IMR-90 (cell line): ENCODE results near the gene RAPGEF5. TPM values are rescaled to one million over a fixed set of nuclear protein-coding genes. Genes with fewer than 3 reads are reported as not detected.

Experiments used
- ATAC-seq: fragments of 200-7000 bp; cut with Tn5 transposase; 2 replicates; pipeline ENCODE4 v1.9.1; 2020; ENCODE audit warnings: low read depth, mild to moderate bottlenecking, moderate library complexity
- BruUV-seq: library from RNA; stranded (reverse); fragments of 400-500 nt; replicated peaks from 2 replicates; lab custom pipeline; 2021; lab: Mats Ljungman, UMichigan
- CTCF ChIA-PET: fragments of 300-600 bp; formaldehyde crosslinking; extraction: SDS; loops from one replicate; lab custom pipeline; 2021; ENCODE audit warnings: antibody characterized with exemption; lab: Yijun Ruan, JAX
- POLR2A ChIA-PET: fragments of 300-600 bp; sonication (Branson Sonifier 250); formaldehyde crosslinking; loops from one replicate; lab custom pipeline; 2022; ENCODE audit warnings: antibody characterized with exemption; ENCODE audit not compliant: unreplicated experiment; lab: Charles Lee
- DNase-seq: peaks from one replicate; pipeline ENCODE4 v3.0.0; 2013
- H2AFZ ChIP-seq: replicated peaks from 2 replicates; pipeline ENCODE3; 2013; ENCODE audit warnings: low read length, mild to moderate bottlenecking; ENCODE audit not compliant: poor library complexity
- H2AK5ac ChIP-seq: 2 replicates; pipeline ENCODE4 v1.6.1; 2013; ENCODE audit warnings: low read depth, low read length, inconsistent platforms
- H2AK9ac ChIP-seq: replicated peaks from 2 replicates; pipeline ENCODE3; 2013; ENCODE audit warnings: mild to moderate bottlenecking, low read depth, low read length, moderate library complexity; ENCODE audit not compliant: poor library complexity
- H2BK120ac ChIP-seq: 2 replicates; pipeline ENCODE4 v1.6.1; 2013; ENCODE audit warnings: low read depth, low read length, inconsistent platforms
- H2BK15ac ChIP-seq: 3 replicates; pipeline ENCODE4 v1.6.1; 2013; ENCODE audit warnings: low read depth, low read length, inconsistent platforms
- H2BK20ac ChIP-seq: 2 replicates; pipeline ENCODE4 v1.6.1; 2013; ENCODE audit warnings: low read depth, mild to moderate bottlenecking, inconsistent platforms, low read length, moderate library complexity
- H2BK5ac ChIP-seq: 2 replicates; pipeline ENCODE4 v1.6.1; 2013; ENCODE audit warnings: mild to moderate bottlenecking, low read depth, low read length, inconsistent platforms; ENCODE audit not compliant: poor library complexity, severe bottlenecking
- H3K14ac ChIP-seq: replicated peaks from 2 replicates; pipeline ENCODE4 v1.6.1; 2013; ENCODE audit warnings: low read depth, low read length, inconsistent platforms
- H3K18ac ChIP-seq: 2 replicates; pipeline ENCODE4 v1.6.1; 2013; ENCODE audit warnings: low read depth, low read length, control low read depth
- H3K23ac ChIP-seq: 2 replicates; pipeline ENCODE4 v1.6.1; 2013; ENCODE audit warnings: low read depth, low read length, inconsistent platforms
- H3K27ac ChIP-seq: 2 replicates; pipeline ENCODE4 v1.5.1; 2013; ENCODE audit warnings: mild to moderate bottlenecking, control low read depth, low read length; ENCODE audit not compliant: insufficient read depth
- H3K27me3 ChIP-seq: 2 replicates; pipeline ENCODE4 v1.6.1; 2013; ENCODE audit warnings: low read length; ENCODE audit not compliant: control insufficient read depth, insufficient read depth
- H3K36me3 ChIP-seq: 2 replicates; pipeline ENCODE4 v1.6.1; 2013; ENCODE audit warnings: low read length, mixed read lengths; ENCODE audit not compliant: control insufficient read depth, insufficient read depth
- H3K4ac ChIP-seq: 2 replicates; pipeline ENCODE4 v1.6.1; 2013; ENCODE audit warnings: low read depth, low read length, inconsistent platforms
- H3K4me1 ChIP-seq: 2 replicates; pipeline ENCODE4 v1.6.1; 2013; ENCODE audit warnings: low read length, mixed read lengths; ENCODE audit not compliant: control insufficient read depth, insufficient read depth
- H3K4me2 ChIP-seq: 2 replicates; pipeline ENCODE4 v1.6.1; 2013; ENCODE audit warnings: low read depth, mild to moderate bottlenecking, control low read depth, low read length, moderate library complexity
- H3K4me3 ChIP-seq: 2 replicates; pipeline ENCODE4 v1.5.1; 2013; ENCODE audit warnings: low read depth, mild to moderate bottlenecking, control low read depth, low read length, moderate library complexity; ENCODE audit not compliant: insufficient read depth
- H3K56ac ChIP-seq: 2 replicates; pipeline ENCODE4 v1.6.1; 2013; ENCODE audit warnings: low read length, inconsistent platforms; ENCODE audit not compliant: insufficient read depth; ENCODE audit errors: extremely low read depth
- H3K79me1 ChIP-seq, 2 experiments: 2 replicates each; pipeline ENCODE4 v1.6.1; 2013; ENCODE audit warnings: low read length in 2 of 2, inconsistent platforms in 1 of 2, low read depth in 1 of 2
- H3K9ac ChIP-seq: 2 replicates; pipeline ENCODE4 v1.6.1; 2013; ENCODE audit warnings: low read depth, low read length, control low read depth
- H3K9me1 ChIP-seq: 2 replicates; pipeline ENCODE4 v1.6.1; 2013; ENCODE audit warnings: low read length, inconsistent platforms; ENCODE audit not compliant: insufficient read depth
- H3K9me3 ChIP-seq: 2 replicates; pipeline ENCODE4 v1.6.1; 2013; ENCODE audit warnings: low read length; ENCODE audit not compliant: control insufficient read depth, insufficient read depth
- H4K20me1 ChIP-seq: 2 replicates; pipeline ENCODE4 v1.6.1; 2013; ENCODE audit warnings: low read length, inconsistent platforms; ENCODE audit not compliant: insufficient read depth
- H4K5ac ChIP-seq: 2 replicates; pipeline ENCODE4 v1.6.1; 2013; ENCODE audit warnings: mild to moderate bottlenecking, low read depth, low read length, control low read depth
- H4K8ac ChIP-seq, 2 experiments: 2 replicates each; pipeline ENCODE4 v1.6.1; 2013; ENCODE audit warnings: low read depth in 2 of 2, low read length in 2 of 2, control low read depth in 1 of 2, inconsistent platforms in 1 of 2
- H4K91ac ChIP-seq: 2 replicates; pipeline ENCODE4 v1.6.1; 2013; ENCODE audit warnings: low read depth, low read length, inconsistent platforms; ENCODE audit not compliant: insufficient read depth
- CHD1 ChIP-seq: IDR thresholded peaks from 2 replicates; pipeline ENCODE4 v1.6.1; 2012; ENCODE audit warnings: low read depth, low read length, improper control_type of control experiment
- RAD21 ChIP-seq: IDR thresholded peaks from 2 replicates; pipeline ENCODE4 v1.6.1; 2012; ENCODE audit warnings: low read length, improper control_type of control experiment
- RCOR1 ChIP-seq: IDR thresholded peaks from 2 replicates; pipeline ENCODE4 v1.6.1; 2012; ENCODE audit warnings: mild to moderate bottlenecking, low read length, improper control_type of control experiment; ENCODE audit not compliant: insufficient replicate concordance
- WGBS, 2 experiments: methylation state at CpG; one replicate each; pipeline versions ENCODE4 v1.1.5 to v1.1.7; 2013; ENCODE audit warnings: missing lambda C conversion rate in 2 of 2; ENCODE audit not compliant: insufficient read length in 1 of 2; ENCODE audit errors: extremely low coverage in 2 of 2; 5-methylcytosine and 5-hydroxymethylcytosine counted together
- dilution Hi-C: fragments of 300-500 bp; cut with HindIII; formaldehyde crosslinking; loops from one replicate; pipeline ENCODE4 v1.14.3; 2018; ENCODE audit warnings: low sequenced_read_pairs; ENCODE audit not compliant: unreplicated experiment
- in situ Hi-C: fragments of 300-500 bp; cut with MboI; formaldehyde crosslinking; loops from 3 replicates; pipeline ENCODE4 v1.14.3; 2019; ENCODE audit warnings: low sequenced_read_pairs, inconsistent platforms, mixed read lengths
- intact Hi-C: fragments of 100-400 bp; cut with micrococcal nuclease; formaldehyde crosslinking; loops from 2 replicates; pipeline ENCODE4 v1.10.0; 2022
- polyA plus RNA-seq, 3 experiments: library from polyadenylated mRNA; depleted of rRNA; stranded (reverse); fragments of >200 nt; gene quantifications; 2 replicates each; pipeline ENCODE4 v1.2.3, GENCODE V29; 2012; ENCODE audit warnings: low replicate concordance in 1 of 3
- total RNA-seq: library from RNA; depleted of rRNA; stranded (reverse); fragments of >200 nt; gene quantifications from 2 replicates; pipeline ENCODE4 v1.2.3, GENCODE V29; 2012
- TF ChIP-seq, protein P1 (sequence below): fragments of 150-350 bp; IDR thresholded peaks from 2 replicates; pipeline ENCODE4 v1.6.1; 2016; ENCODE audit warnings: low read depth, mild to moderate bottlenecking, low read length, moderate library complexity, borderline replicate concordance
- TF ChIP-seq, protein P2 (sequence below): fragments of 150-350 bp; IDR thresholded peaks from 2 replicates; pipeline ENCODE4 v1.6.1; 2017; ENCODE audit warnings: mild to moderate bottlenecking, antibody characterized with exemption, low read length, low read depth
- TF ChIP-seq, protein P3 (sequence below): conservative IDR thresholded peaks from 2 replicates; pipeline ENCODE4 v1.5.1; 2012; ENCODE audit warnings: mild to moderate bottlenecking, low read depth, low read length, improper control_type of control experiment

RAPGEF5 gene
- total and polyA plus RNA-seq, 2 of the 4 experiments (the other 2 are of a cell fraction) = 0.05 to 0.18 TPM

DNA sequence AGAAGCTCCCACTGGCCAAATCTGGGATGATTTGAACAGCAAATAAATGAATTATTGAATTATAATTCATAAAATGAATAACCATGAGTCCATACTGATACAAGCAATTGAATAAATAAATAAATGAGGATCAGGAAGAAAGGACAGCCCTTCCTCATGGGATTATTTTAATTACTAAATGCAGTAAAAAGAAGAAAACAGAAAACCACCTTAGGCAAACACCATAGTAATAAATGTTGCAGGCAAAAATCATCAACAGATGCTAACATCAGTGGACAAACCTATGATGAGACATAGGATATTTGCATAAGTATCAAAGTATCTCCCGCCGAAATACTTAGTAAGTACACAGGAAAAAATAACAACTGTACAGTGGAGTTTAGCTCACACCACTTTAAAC lies 33.2 kb downstream of the RAPGEF5 start:
- no peak overlapping the region for H2BK120ac ChIP-seq
- no peak for ATAC-seq
- H3K4ac ChIP-seq = no peak overlapping the region
- H3K9me3 ChIP-seq = no peaks in the 10 kb centered on the region
- no peak overlapping the region for H4K91ac ChIP-seq
- no peak overlapping the region for H2AK5ac ChIP-seq
- in situ Hi-C loops = no loop called here
- H3K18ac ChIP-seq = no peak overlapping the region
- no peak overlapping the region for H2AK9ac ChIP-seq
- H3K27ac ChIP-seq = no peak overlapping the region
- H3K79me1 ChIP-seq = no peaks in the 10 kb centered on the region
- H3K9ac ChIP-seq = no peak overlapping the region
- no peak overlapping the region for H2BK15ac ChIP-seq
- H4K8ac ChIP-seq = no peak overlapping the region
- intact Hi-C loops = loop anchor here (5.0 to 10.0 kb wide), 2 partner anchors 101 to 161 kb away; no protein-coding TSS in a partner anchor
- no peaks in the 10 kb centered on the region for H3K4me1 ChIP-seq
- POLR2A ChIA-PET = no interaction called here
- no peak overlapping the region for H3K4me2 ChIP-seq
- no TSS peak for BruUV-seq
- no peaks in the 10 kb centered on the region; the same call in 1 of the 2 replicates for H3K27me3 ChIP-seq
- no peak overlapping the region for H3K14ac ChIP-seq
- H4K5ac ChIP-seq = no peak overlapping the region
- no peak overlapping the region for H3K56ac ChIP-seq
- H4K20me1 ChIP-seq = no peaks in the 10 kb centered on the region
- H2BK5ac ChIP-seq = no peak overlapping the region
- dilution Hi-C loops = no loop called here
- no peak for DNase-seq
- no peaks in the 10 kb centered on the region for H3K36me3 ChIP-seq
- H3K4me3 ChIP-seq = no peak overlapping the region
- CTCF ChIA-PET = no interaction called here
- no peak overlapping the region for H2AFZ ChIP-seq
- no peaks in the 10 kb centered on the region for H3K9me1 ChIP-seq
- no peak overlapping the region for H2BK20ac ChIP-seq
- H3K23ac ChIP-seq = no peak overlapping the region
- WGBS, 2 experiments = no CpG with 5 or more reads among the region's 2 CpGs
- TF ChIP-seq, protein P1, sequence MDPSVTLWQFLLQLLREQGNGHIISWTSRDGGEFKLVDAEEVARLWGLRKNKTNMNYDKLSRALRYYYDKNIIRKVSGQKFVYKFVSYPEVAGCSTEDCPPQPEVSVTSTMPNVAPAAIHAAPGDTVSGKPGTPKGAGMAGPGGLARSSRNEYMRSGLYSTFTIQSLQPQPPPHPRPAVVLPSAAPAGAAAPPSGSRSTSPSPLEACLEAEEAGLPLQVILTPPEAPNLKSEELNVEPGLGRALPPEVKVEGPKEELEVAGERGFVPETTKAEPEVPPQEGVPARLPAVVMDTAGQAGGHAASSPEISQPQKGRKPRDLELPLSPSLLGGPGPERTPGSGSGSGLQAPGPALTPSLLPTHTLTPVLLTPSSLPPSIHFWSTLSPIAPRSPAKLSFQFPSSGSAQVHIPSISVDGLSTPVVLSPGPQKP = no peak
- no peak for TF ChIP-seq RAD21
- TF ChIP-seq, protein P2, sequence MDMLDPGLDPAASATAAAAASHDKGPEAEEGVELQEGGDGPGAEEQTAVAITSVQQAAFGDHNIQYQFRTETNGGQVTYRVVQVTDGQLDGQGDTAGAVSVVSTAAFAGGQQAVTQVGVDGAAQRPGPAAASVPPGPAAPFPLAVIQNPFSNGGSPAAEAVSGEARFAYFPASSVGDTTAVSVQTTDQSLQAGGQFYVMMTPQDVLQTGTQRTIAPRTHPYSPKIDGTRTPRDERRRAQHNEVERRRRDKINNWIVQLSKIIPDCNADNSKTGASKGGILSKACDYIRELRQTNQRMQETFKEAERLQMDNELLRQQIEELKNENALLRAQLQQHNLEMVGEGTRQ = no peak
- TF ChIP-seq, protein P3, sequence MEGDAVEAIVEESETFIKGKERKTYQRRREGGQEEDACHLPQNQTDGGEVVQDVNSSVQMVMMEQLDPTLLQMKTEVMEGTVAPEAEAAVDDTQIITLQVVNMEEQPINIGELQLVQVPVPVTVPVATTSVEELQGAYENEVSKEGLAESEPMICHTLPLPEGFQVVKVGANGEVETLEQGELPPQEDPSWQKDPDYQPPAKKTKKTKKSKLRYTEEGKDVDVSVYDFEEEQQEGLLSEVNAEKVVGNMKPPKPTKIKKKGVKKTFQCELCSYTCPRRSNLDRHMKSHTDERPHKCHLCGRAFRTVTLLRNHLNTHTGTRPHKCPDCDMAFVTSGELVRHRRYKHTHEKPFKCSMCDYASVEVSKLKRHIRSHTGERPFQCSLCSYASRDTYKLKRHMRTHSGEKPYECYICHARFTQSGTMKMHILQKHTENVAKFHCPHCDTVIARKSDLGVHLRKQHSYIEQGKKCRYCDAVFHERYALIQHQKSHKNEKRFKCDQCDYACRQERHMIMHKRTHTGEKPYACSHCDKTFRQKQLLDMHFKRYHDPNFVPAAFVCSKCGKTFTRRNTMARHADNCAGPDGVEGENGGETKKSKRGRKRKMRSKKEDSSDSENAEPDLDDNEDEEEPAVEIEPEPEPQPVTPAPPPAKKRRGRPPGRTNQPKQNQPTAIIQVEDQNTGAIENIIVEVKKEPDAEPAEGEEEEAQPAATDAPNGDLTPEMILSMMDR = no peak
- no peak for TF ChIP-seq CHD1
- no peak for TF ChIP-seq RCOR1
